Measurements from ENCODE around the gene MYBBP1A. TPM values are rescaled to one million over a fixed set of nuclear protein-coding genes. Genes with fewer than 3 reads are reported as not detected.

The MYBBP1A gene
- total RNA-seq, 1 experiment from 2014 or later: 130 TPM

GRCh38 chr17:4509401-4509800 is 45.8 kb downstream of the MYBBP1A start:
- RAD21 ChIA-PET (ENCODE audit: low non-redundant PET in 1 of 2, low total read pairs in 2 of 2, uncharacterized antibody in 2 of 2, unreplicated experiment in 2 of 2): no interaction called here
- BruUV-seq (replicated peaks): no TSS peak
- Histone ChIP-seq H3K9ac (ENCODE audit: low read length) (no peak overlapping the region), H3K27me3 (ENCODE audit: insufficient read depth, low read length) (no peaks in the 10 kb centered on the region), H3K4me3 (replicated peaks in 1 of 2; ENCODE audit: low read depth in 1 of 2, low read length in 2 of 2) (no peak overlapping the region), H3K4me2 (ENCODE audit: low read length) (no peak overlapping the region), H3K36me3 (ENCODE audit: control insufficient read depth in 1 of 2, insufficient read depth in 2 of 2, low read length in 2 of 2) (no peaks in the 10 kb centered on the region), H3K27ac (ENCODE audit: low read depth, low read length) (no peak overlapping the region), H3K79me2 (ENCODE audit: insufficient read depth, low read length) (no peaks in the 10 kb centered on the region), H3K4me1 (ENCODE audit: control insufficient read depth in 1 of 2, insufficient read depth in 2 of 2, low read length in 2 of 2) (peaks cover 9 to 26% of the 10 kb centered on the region in 2 experiments), H2AFZ (ENCODE audit: low read depth, low read length, poor library complexity, severe bottlenecking) (no peak overlapping the region), H4K20me1 (ENCODE audit: insufficient read depth) (no peaks in the 10 kb centered on the region), H3K9me2 (ENCODE audit: insufficient read depth) (no peaks in the 10 kb centered on the region), H3K9me3 (ENCODE audit: control insufficient read depth in 1 of 2, insufficient read depth in 1 of 2, low read depth in 1 of 2, low read length in 2 of 2) (no peaks in the 10 kb centered on the region)
- CTCF ChIA-PET: no interaction called here
- ATAC-seq (no peak), DNase-seq (ENCODE audit: low read depth, low spot score) (no peak)
- TF ChIP-seq YY1 (IDR thresholded peaks at IDR 0.05; ENCODE audit: extremely low read depth, insufficient replicate concordance, low read depth, low read length) (no peak), JUND (IDR thresholded peaks at IDR 0.05) (no peak), TCF7L2 (IDR thresholded peaks at IDR 0.05; ENCODE audit: borderline replicate concordance, extremely low read depth, insufficient read depth, insufficient read length) (no peak), EZH2 (IDR thresholded peaks at IDR 0.05) (no peak), RAD21 (IDR thresholded peaks at IDR 0.05; ENCODE audit: low read depth) (no peak), POLR2A (IDR thresholded peaks at IDR 0.05; ENCODE audit: borderline replicate concordance, extremely low read depth, insufficient read depth, insufficient read length) (no peak), CBX3 (IDR thresholded peaks at IDR 0.05; ENCODE audit: low read depth) (no peak), SRF (IDR thresholded peaks at IDR 0.05; ENCODE audit: low read depth) (no peak), CTCF (IDR thresholded peaks at IDR 0.05 in 2 of 3, conservative IDR thresholded peaks at IDR 0.05 in 1 of 3; ENCODE audit: borderline replicate concordance in 1 of 3, insufficient read depth in 1 of 3, low read depth in 2 of 3, low read length in 2 of 3) (no peak), ZFX (IDR thresholded peaks at IDR 0.05) (no peak), REST (IDR thresholded peaks at IDR 0.05; ENCODE audit: low read depth) (no peak), SP1 (IDR thresholded peaks at IDR 0.05; ENCODE audit: low read depth) (no peak), CEBPB (IDR thresholded peaks at IDR 0.05; ENCODE audit: low read depth) (no peak), ELF1 (IDR thresholded peaks at IDR 0.05; ENCODE audit: borderline replicate concordance, low read depth) (no peak), EZH2phosphoT487 (IDR thresholded peaks at IDR 0.05; ENCODE audit: borderline replicate concordance) (no peak), SIN3A (IDR thresholded peaks at IDR 0.05; ENCODE audit: low read depth) (no peak), FOSL1 (IDR thresholded peaks at IDR 0.05; ENCODE audit: low read depth) (no peak)
- TF ChIP-seq, protein P1, sequence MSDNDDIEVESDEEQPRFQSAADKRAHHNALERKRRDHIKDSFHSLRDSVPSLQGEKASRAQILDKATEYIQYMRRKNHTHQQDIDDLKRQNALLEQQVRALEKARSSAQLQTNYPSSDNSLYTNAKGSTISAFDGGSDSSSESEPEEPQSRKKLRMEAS (IDR thresholded peaks at IDR 0.05): no peak
- TF ChIP-seq, protein P2, sequence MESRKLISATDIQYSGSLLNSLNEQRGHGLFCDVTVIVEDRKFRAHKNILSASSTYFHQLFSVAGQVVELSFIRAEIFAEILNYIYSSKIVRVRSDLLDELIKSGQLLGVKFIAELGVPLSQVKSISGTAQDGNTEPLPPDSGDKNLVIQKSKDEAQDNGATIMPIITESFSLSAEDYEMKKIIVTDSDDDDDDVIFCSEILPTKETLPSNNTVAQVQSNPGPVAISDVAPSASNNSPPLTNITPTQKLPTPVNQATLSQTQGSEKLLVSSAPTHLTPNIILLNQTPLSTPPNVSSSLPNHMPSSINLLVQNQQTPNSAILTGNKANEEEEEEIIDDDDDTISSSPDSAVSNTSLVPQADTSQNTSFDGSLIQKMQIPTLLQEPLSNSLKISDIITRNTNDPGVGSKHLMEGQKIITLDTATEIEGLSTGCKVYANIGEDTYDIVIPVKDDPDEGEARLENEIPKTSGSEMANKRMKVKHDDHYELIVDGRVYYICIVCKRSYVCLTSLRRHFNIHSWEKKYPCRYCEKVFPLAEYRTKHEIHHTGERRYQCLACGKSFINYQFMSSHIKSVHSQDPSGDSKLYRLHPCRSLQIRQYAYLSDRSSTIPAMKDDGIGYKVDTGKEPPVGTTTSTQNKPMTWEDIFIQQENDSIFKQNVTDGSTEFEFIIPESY (IDR thresholded peaks at IDR 0.05; ENCODE audit: extremely low read depth, insufficient replicate concordance, low read length): no peak
- TF ChIP-seq, protein P3, sequence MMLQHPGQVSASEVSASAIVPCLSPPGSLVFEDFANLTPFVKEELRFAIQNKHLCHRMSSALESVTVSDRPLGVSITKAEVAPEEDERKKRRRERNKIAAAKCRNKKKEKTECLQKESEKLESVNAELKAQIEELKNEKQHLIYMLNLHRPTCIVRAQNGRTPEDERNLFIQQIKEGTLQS (IDR thresholded peaks at IDR 0.05): no peak
- intact Hi-C loops (cut with micrococcal nuclease): no loop called here
- POLR2A ChIA-PET: no interaction called here
